Ramos (cell line): ENCODE measurements around the gene CEACAM8.
"Not testable (repeated sequence)": the region's sequence is repeated elsewhere in the genome, so short reads cannot be mapped to it uniquely, and the experiment has no call there.

Source experiments
- in situ Hi-C: fragments of 300-500 bp; cut with MboI; formaldehyde crosslinking; loops from one replicate; pipeline ENCODE4 v1.14.3; 2022; ENCODE audit warnings: low sequenced_read_pairs; ENCODE audit not compliant: unreplicated experiment

The CEACAM8 gene

GRCh38 chr19:42547929-42548328, 46.8 kb downstream of the CEACAM8 start:
- in situ Hi-C loops = no loop called here

- in situ Hi-C loops = no loop called here
Measured at GRCh38 chr19:42546831-42547500, 47.8 kb downstream of the CEACAM8 start.

DNA sequence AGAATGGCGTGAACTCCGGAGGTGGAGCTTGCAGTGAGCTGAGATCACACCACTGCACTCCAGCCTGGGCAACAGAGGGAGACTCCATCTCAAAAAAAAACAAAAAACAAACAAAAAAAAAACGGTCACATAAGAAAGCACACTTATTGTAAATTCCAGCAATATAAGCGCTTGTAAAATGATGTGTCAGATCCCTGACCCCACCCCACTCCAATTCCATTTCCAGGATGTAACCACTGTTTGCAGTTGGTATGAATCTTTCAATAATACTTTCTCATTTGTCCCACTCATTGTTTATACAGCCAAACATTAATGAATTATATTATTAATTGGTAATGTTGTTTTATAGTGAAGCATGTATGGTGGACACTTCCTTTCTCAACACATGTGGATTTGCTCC, 50.6 kb downstream of the CEACAM8 start:
- in situ Hi-C loops = no loop called here

DNA sequence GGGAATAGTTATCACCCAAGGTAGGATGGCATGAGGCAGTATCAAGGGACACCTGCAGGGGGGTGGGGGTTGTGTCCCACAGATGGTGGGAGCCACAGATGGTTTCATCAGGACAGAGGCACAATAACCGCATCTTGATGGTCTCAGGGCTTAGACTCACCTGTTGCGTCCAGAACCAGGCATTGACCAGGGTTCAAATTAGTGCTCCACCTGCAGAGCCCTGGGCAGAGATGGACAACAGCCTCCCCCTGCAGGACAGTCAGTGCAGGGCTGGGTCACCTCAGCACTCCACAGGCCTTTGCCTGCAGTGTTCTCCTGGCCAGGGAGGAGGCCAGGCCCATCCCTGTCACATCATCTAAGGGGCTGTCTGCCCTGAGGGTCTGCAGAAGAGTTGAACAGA, 51.9 kb downstream of the CEACAM8 start:
- in situ Hi-C loops = no loop called here

DNA sequence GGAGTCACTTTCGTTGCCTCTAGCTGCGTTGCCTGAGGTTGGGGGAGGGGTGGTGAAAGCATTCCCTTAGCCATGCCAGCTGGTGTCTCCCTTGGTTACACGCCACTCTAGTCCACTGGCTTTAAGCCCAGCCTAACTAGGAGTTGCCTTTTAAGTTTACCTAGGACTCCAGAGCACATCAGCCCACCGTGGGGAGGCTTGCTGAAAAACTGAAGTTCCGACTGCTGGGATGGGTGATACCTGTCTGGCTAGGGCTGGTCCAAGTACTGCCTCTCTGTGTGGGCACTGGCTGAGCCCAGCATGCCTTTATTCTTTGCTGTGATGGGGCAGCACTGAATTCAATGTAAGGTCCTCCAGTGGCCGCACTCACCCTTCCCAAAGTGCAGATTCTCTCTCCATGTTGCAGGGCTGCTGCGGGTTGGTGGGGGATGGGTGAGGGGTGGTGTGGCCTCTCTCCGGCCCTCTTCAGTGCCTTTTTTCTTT, 54.6 kb downstream of the CEACAM8 start:
- in situ Hi-C loops = no loop called here

- in situ Hi-C loops = no loop called here
Measured at GRCh38 chr19:42538841-42539709, 55.6 kb downstream of the CEACAM8 start.

DNA sequence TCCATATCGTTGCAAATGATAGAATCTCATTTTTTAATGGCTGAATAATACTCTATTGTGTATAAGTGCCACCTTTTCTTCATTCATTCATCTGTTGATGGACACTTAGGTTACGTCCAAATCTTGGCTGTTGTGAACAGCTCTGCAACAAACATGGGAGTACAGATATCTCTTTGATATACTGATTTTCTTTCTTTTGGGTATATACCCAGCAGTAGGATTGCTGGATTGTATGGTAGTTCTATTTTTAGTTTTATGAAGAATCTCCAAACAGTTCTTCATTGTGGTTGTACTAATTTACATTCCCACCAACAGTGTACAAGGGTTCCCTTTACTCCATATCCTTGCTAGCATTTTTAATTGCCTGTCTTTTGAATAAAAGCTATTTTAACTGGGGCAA, 59.4 kb downstream of the CEACAM8 start:
- in situ Hi-C loops = not testable (repeated sequence)

DNA sequence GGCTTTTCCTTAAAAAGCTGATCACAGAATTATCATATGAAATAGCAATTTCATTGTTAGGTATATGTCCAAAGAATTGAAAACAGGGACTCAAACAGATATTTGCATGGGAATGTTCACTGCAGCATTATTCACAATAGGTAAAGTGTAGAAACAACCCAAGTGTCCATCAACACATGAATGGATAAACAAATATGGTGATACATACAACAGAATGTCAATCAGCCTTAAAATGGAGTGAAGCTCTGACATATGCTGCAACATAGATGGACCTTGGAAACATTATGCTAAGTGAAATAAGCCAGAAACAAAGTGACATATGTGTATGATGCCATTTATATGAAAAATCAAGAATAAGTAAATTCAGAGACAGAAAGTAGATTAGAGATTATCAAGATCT, 60.3 kb downstream of the CEACAM8 start:
- in situ Hi-C loops = no loop called here

DNA sequence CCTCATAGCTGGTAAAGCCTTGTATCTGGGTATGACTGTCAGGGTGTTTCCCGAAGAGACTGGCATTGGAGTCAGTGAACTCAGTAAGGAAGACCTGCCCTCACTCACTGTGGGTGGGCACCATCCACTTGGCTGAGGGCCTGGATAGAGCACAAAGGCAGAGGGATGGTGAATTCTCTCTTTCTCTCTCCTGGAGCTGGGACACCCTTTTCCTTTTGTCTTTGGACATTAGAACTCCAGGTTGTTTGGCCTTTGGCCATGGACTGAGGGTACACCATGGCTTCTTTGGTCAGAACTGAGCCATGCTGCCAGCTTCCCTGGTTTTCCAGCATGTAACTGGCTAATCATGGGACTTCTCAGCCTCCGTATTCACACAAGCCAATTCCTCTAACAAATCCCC, 61.8 kb downstream of the CEACAM8 start:
- in situ Hi-C loops = no loop called here

DNA sequence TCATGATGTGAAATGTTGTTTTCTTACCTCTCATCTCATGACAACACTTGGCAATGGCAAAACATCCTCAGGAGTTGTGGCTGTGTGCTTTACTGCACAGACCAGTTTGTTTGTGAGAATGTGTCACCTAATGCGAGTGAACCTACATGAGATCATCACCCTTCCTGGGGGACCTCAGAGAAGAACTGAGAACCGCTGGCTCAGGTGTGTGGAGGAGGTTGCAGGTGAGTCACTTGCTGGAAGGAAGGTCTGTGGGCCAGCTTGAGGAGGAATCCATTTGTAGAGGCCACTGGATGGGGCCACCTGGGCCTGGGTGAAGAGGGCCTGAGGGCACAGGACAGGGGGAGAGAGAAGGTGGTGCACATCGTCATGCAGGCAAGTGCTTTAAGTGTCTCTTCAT, 63.4 kb downstream of the CEACAM8 start:
- in situ Hi-C loops = no loop called here
